Endothelial cell of umbilical vein (primary cell): Measurements from ENCODE around the gene COLQ.

Experiments
- EZH2 ChIP-seq: IDR thresholded peaks from 2 replicates; pipeline ENCODE4 v1.6.1; 2012; ENCODE audit warnings: borderline replicate concordance, low read depth, mild to moderate bottlenecking, moderate library complexity, low read length, inconsistent platforms; ENCODE audit not compliant: severe bottlenecking
- MAX ChIP-seq: IDR thresholded peaks from 2 replicates; pipeline ENCODE4 v1.6.1; 2011; ENCODE audit not compliant: insufficient read depth, insufficient read length
- MYC ChIP-seq: IDR thresholded peaks from one replicate; pipeline ENCODE4 v1.6.1; 2011; ENCODE audit warnings: mild to moderate bottlenecking, low read depth, low read length
- POLR2AphosphoS5 ChIP-seq: IDR thresholded peaks from 2 replicates; pipeline ENCODE4 v1.6.1; 2012; ENCODE audit warnings: low read depth, mild to moderate bottlenecking, control low read depth, low read length, moderate library complexity; ENCODE audit not compliant: insufficient read depth
- TF ChIP-seq, protein P1 (sequence below), 2 donors: IDR thresholded peaks; 1 replicate in 1 of 2; 2 replicates in 1 of 2; pipeline ENCODE4 v1.5.1; 2011; ENCODE audit warnings: low read length in 2 of 2, mild to moderate bottlenecking in 2 of 2, moderate library complexity in 2 of 2, control low read depth in 1 of 2, inconsistent platforms in 1 of 2, low read depth in 1 of 2; ENCODE audit not compliant: insufficient read depth in 1 of 2; ENCODE audit errors: extremely low read depth in 1 of 2

DNA sequence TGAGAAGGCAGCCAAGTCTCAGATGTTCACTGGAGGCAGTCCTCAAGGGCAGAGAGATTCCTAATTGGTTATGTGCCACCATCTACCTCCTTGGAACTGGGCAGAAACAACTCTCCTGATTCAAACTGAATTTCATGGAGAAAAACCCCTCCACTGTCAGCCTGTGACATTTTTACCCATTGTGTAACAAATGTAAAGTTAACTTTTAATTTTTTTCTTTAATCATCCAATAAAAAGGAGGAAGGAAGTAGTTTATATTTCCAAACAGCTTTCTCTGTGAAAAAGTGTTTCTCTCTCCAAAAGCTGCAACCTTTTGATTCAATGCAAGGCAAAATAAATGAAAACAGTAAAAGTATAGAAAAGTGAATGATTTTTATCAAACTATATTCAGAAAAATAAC lies 510 bp upstream of the COLQ start:
- TF ChIP-seq MYC (no peak), POLR2AphosphoS5 (no peak), EZH2 (no peak), MAX (no peak)
- TF ChIP-seq, protein P1, sequence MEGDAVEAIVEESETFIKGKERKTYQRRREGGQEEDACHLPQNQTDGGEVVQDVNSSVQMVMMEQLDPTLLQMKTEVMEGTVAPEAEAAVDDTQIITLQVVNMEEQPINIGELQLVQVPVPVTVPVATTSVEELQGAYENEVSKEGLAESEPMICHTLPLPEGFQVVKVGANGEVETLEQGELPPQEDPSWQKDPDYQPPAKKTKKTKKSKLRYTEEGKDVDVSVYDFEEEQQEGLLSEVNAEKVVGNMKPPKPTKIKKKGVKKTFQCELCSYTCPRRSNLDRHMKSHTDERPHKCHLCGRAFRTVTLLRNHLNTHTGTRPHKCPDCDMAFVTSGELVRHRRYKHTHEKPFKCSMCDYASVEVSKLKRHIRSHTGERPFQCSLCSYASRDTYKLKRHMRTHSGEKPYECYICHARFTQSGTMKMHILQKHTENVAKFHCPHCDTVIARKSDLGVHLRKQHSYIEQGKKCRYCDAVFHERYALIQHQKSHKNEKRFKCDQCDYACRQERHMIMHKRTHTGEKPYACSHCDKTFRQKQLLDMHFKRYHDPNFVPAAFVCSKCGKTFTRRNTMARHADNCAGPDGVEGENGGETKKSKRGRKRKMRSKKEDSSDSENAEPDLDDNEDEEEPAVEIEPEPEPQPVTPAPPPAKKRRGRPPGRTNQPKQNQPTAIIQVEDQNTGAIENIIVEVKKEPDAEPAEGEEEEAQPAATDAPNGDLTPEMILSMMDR (IDR thresholded peaks at IDR 0.05; ENCODE audit: extremely low read depth in 1 of 2, insufficient read depth in 1 of 2, low read depth in 1 of 2, low read length in 2 of 2): no peak
